ENCODE data around the gene CILP2.
A peak's percentile ranks its signal among the peaks of the same experiment; 100 is the strongest.

GRCh38 chr19:19538061-19538784 lies at the start of gene CILP2:
- TF ChIP-seq, protein P1, sequence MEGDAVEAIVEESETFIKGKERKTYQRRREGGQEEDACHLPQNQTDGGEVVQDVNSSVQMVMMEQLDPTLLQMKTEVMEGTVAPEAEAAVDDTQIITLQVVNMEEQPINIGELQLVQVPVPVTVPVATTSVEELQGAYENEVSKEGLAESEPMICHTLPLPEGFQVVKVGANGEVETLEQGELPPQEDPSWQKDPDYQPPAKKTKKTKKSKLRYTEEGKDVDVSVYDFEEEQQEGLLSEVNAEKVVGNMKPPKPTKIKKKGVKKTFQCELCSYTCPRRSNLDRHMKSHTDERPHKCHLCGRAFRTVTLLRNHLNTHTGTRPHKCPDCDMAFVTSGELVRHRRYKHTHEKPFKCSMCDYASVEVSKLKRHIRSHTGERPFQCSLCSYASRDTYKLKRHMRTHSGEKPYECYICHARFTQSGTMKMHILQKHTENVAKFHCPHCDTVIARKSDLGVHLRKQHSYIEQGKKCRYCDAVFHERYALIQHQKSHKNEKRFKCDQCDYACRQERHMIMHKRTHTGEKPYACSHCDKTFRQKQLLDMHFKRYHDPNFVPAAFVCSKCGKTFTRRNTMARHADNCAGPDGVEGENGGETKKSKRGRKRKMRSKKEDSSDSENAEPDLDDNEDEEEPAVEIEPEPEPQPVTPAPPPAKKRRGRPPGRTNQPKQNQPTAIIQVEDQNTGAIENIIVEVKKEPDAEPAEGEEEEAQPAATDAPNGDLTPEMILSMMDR (IDR thresholded peaks at IDR 0.05): peak in 2 of 3 donors; percentile 15 to 17
- no peak for TF ChIP-seq POLR2AphosphoS5 (IDR thresholded peaks at IDR 0.05)
- no peak for TF ChIP-seq POLR2A (IDR thresholded peaks at IDR 0.05)
